IPS-NIHi7 (cell line): ENCODE measurements around the gene CACNA1I.

Experiments used
- DNase-seq: peaks from one replicate; pipeline ENCODE4 v3.0.0; 2012; ENCODE audit warnings: mixed read lengths; ENCODE audit errors: extremely low spot score

CACNA1I gene

DNA sequence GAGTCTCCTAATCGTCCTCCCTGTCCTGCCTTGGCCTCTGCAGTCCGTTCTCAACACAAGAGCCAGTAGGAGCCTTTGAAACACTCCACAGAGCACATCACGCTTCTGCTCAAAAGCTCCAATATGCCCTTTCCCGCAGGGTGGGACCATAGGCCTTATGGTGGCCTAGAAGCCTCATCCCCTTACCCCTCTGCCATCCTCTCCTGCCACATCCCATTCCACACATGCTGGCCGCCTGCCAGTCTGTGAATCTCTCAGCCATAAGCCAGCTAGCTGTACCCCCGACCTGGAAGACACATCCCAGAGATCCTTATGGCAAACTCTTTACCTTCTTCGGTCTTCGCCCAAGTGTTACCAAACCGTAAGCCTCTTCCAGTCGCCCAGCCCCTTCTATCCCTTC, 165.2 kb downstream of the CACNA1I start:
- DNase-seq = no peak

DNA sequence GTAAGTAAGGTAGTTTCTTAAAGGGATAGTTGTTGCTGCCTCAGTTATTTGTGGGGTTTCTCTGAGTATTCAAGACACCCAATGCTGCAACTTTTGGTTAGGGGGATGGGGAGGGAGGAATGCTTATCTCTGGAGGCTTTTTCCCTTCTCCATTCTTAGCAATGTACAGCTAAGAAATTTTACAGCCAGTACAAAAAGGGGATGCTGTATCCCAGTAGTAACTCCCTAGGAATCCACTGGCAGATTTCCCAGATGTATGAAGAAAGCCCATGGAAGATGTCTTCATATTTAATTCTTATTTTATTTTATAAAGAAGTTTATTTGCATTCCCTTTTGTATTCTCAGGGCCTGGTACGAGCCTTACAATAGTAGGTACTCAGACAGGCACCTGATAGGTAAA, 168.2 kb downstream of the CACNA1I start:
- DNase-seq = no peak
